Fibroblast of lung (primary cell): ENCODE results near the gene DOCK3.

Experiments
- EZH2 ChIP-seq: IDR thresholded peaks from 2 replicates; pipeline ENCODE4 v1.5.1; 2012; ENCODE audit warnings: low read length, control low read depth, mild to moderate bottlenecking; ENCODE audit errors: missing control alignments
- TF ChIP-seq, protein P1 (sequence below), 2 donors: IDR thresholded peaks in 1 of 2; conservative IDR thresholded peaks in 1 of 2; 1 replicate in 1 of 2; 2 replicates in 1 of 2; pipeline ENCODE4 v1.5.1; 2011 to 2012; ENCODE audit warnings: low read length in 2 of 2, control low read depth in 1 of 2, inconsistent platforms in 1 of 2, low read depth in 1 of 2, mild to moderate bottlenecking in 1 of 2

- TF ChIP-seq, protein P1, sequence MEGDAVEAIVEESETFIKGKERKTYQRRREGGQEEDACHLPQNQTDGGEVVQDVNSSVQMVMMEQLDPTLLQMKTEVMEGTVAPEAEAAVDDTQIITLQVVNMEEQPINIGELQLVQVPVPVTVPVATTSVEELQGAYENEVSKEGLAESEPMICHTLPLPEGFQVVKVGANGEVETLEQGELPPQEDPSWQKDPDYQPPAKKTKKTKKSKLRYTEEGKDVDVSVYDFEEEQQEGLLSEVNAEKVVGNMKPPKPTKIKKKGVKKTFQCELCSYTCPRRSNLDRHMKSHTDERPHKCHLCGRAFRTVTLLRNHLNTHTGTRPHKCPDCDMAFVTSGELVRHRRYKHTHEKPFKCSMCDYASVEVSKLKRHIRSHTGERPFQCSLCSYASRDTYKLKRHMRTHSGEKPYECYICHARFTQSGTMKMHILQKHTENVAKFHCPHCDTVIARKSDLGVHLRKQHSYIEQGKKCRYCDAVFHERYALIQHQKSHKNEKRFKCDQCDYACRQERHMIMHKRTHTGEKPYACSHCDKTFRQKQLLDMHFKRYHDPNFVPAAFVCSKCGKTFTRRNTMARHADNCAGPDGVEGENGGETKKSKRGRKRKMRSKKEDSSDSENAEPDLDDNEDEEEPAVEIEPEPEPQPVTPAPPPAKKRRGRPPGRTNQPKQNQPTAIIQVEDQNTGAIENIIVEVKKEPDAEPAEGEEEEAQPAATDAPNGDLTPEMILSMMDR (conservative IDR thresholded peaks at IDR 0.05 in 1 of 2, IDR thresholded peaks at IDR 0.05 in 1 of 2; ENCODE audit: low read depth in 1 of 2, low read length in 2 of 2): no peak
- no peak for TF ChIP-seq EZH2
Measured at GRCh38 chr3:50749822-50750221, 75.1 kb downstream of the DOCK3 start.
